Liver (tissue), 9 donors: ENCODE measurements around the gene ZNF746. TPM values are rescaled to one million over a fixed set of nuclear protein-coding genes. Genes with fewer than 3 reads are reported as not detected.

Experiments
- DNase-seq: peaks from one replicate; pipeline ENCODE4 v3.0.0-alpha.2; 2017; ENCODE audit warnings: low spot score
- H3K27ac ChIP-seq, 2 donors: one replicate each; pipeline ENCODE4 v1.7.0; 2013; ENCODE audit warnings: inconsistent platforms in 2 of 2, low read length in 2 of 2, control low read depth in 1 of 2, low read depth in 1 of 2, mild to moderate bottlenecking in 1 of 2
- H3K27me3 ChIP-seq, 4 donors: one replicate each; pipeline versions ENCODE4 v1.6.1 to v1.7.0; 2013; ENCODE audit warnings: low read length in 3 of 4, inconsistent platforms in 1 of 4, mild to moderate bottlenecking in 1 of 4, moderate library complexity in 1 of 4; ENCODE audit not compliant: control insufficient read depth in 4 of 4, insufficient read depth in 4 of 4
- H3K36me3 ChIP-seq, 4 donors: one replicate each; pipeline versions ENCODE4 v1.6.1 to v1.7.0; 2013; ENCODE audit warnings: low read length in 3 of 4, mild to moderate bottlenecking in 3 of 4, low read depth in 1 of 4, moderate library complexity in 1 of 4; ENCODE audit not compliant: control insufficient read depth in 4 of 4, insufficient read depth in 3 of 4
- H3K4me1 ChIP-seq, 4 donors: one replicate each; pipeline versions ENCODE4 v1.6.1 to v1.7.0; 2013; ENCODE audit warnings: low read length in 3 of 4, mild to moderate bottlenecking in 3 of 4, moderate library complexity in 1 of 4; ENCODE audit not compliant: control insufficient read depth in 4 of 4, insufficient read depth in 4 of 4
- H3K4me3 ChIP-seq, 3 donors: one replicate each; pipeline versions ENCODE4 v1.6.1 to v1.7.0; 2013; ENCODE audit warnings: low read length in 3 of 3, control low read depth in 1 of 3, low read depth in 1 of 3, mild to moderate bottlenecking in 1 of 3
- H3K9ac ChIP-seq, 2 donors: one replicate each; pipeline ENCODE4 v1.7.0; 2013; ENCODE audit warnings: low read length in 2 of 2, mild to moderate bottlenecking in 2 of 2, moderate library complexity in 2 of 2, control low read depth in 1 of 2, low read depth in 1 of 2
- H3K9me3 ChIP-seq, 4 donors: one replicate each; pipeline versions ENCODE4 v1.6.1 to v1.7.0; 2013; ENCODE audit warnings: low read length in 3 of 4; ENCODE audit not compliant: control insufficient read depth in 4 of 4
- EGR1 ChIP-seq, 2 donors: IDR thresholded peaks; 2 replicates each; pipeline ENCODE4 v1.6.1; 2016 to 2018; ENCODE audit warnings: antibody characterized with exemption in 2 of 2, low read depth in 2 of 2
- FOXA1 ChIP-seq: IDR thresholded peaks from 2 replicates; pipeline ENCODE4 v1.6.1; 2016; ENCODE audit warnings: antibody characterized with exemption
- FOXA2 ChIP-seq: IDR thresholded peaks from 2 replicates; pipeline ENCODE4 v1.6.1; 2016; ENCODE audit warnings: antibody characterized with exemption
- GABPA ChIP-seq, 2 donors: IDR thresholded peaks in 1 of 2; conservative IDR thresholded peaks in 1 of 2; 2 replicates each; pipeline ENCODE4 v1.6.1; 2016; ENCODE audit warnings: antibody characterized with exemption in 2 of 2, mild to moderate bottlenecking in 1 of 2, moderate library complexity in 1 of 2
- HNF4A ChIP-seq, 2 donors: conservative IDR thresholded peaks; 2 replicates each; pipeline ENCODE4 v1.6.1; 2016; ENCODE audit warnings: antibody characterized with exemption in 2 of 2, mild to moderate bottlenecking in 2 of 2
- HNF4G ChIP-seq: IDR thresholded peaks from 2 replicates; pipeline ENCODE4 v1.6.1; 2016; ENCODE audit warnings: antibody characterized with exemption
- JUND ChIP-seq, 2 donors: IDR thresholded peaks; 2 replicates each; pipeline ENCODE4 v1.6.1; 2016; ENCODE audit warnings: antibody characterized with exemption in 2 of 2
- MAX ChIP-seq: IDR thresholded peaks from 2 replicates; pipeline ENCODE4 v1.6.1; 2016; ENCODE audit warnings: antibody characterized with exemption
- NR2F2 ChIP-seq: IDR thresholded peaks from 2 replicates; pipeline ENCODE4 v1.6.1; 2016; ENCODE audit warnings: antibody characterized with exemption
- RAD21 ChIP-seq, 2 donors: IDR thresholded peaks; 2 replicates each; pipeline ENCODE4 v1.6.1; 2016; ENCODE audit warnings: antibody characterized with exemption in 2 of 2, mild to moderate bottlenecking in 2 of 2
- REST ChIP-seq: IDR thresholded peaks from 2 replicates; pipeline ENCODE4 v1.6.1; 2016; ENCODE audit warnings: antibody characterized with exemption, mild to moderate bottlenecking
- RXRA ChIP-seq, 2 donors: IDR thresholded peaks; 2 replicates each; pipeline ENCODE4 v1.6.1; 2017 to 2018; ENCODE audit warnings: antibody characterized with exemption in 2 of 2, mild to moderate bottlenecking in 1 of 2
- SP1 ChIP-seq: IDR thresholded peaks from 2 replicates; pipeline ENCODE4 v1.6.1; 2018; ENCODE audit warnings: antibody characterized with exemption, mild to moderate bottlenecking
- TAF1 ChIP-seq: conservative IDR thresholded peaks from 2 replicates; pipeline ENCODE4 v1.6.1; 2016; ENCODE audit warnings: antibody characterized with exemption, mild to moderate bottlenecking
- YY1 ChIP-seq: IDR thresholded peaks from 2 replicates; pipeline ENCODE4 v1.6.1; 2016; ENCODE audit warnings: antibody characterized with exemption, mild to moderate bottlenecking
- ZBTB33 ChIP-seq: IDR thresholded peaks from 2 replicates; pipeline ENCODE4 v1.6.1; 2016; ENCODE audit warnings: antibody characterized with exemption
- WGBS: extraction: QIAGEN DNeasy Blood & Tissue Kit; methylation state at CpG from one replicate; pipeline ENCODE4 v1.1.7; 2013; 5-methylcytosine and 5-hydroxymethylcytosine counted together
- polyA plus RNA-seq, 2 donors: library from polyadenylated mRNA; stranded (reverse) in 1 of 2; unstranded in 1 of 2; fragments of 200-250 nt in 1 of 2; fragments of >200 nt in 1 of 2; fragmentation: Nextera tagmentation in 1 of 2; extraction: Ambion mirVana in 1 of 2; gene quantifications; one replicate each; pipeline versions ENCODE4 v1.2.1 to v1.2.3, GENCODE V29; 2013 to 2015
- total RNA-seq, 2 donors: library from RNA; depleted of rRNA; stranded (reverse); fragments of >200 nt; gene quantifications; one replicate each; pipeline ENCODE4 v1.2.3, GENCODE V29; 2014
- TF ChIP-seq, protein P1 (sequence below): fragments of 150-350 bp; IDR thresholded peaks from 2 replicates; pipeline ENCODE4 v1.5.1; 2017; ENCODE audit warnings: improper control_type of control experiment, low read depth, low read length; ENCODE audit not compliant: missing input control
- TF ChIP-seq, protein P2 (sequence below): IDR thresholded peaks from 2 replicates; pipeline ENCODE4 v1.6.1; 2016; ENCODE audit warnings: antibody characterized with exemption
- donor health status: healthy.
- donor health status: healthy.
- donor health status: healthy.
- donor health status: healthy.
- donor health status: healthy.

The ZNF746 gene
- total and polyA plus RNA-seq, 4 donors = 3.8 to 13.5 (median 9.2) TPM

- Histone ChIP-seq H3K4me1 (no peaks in the 10 kb centered on the region), H3K9ac (no peak overlapping the region), H3K27ac (no peak overlapping the region), H3K9me3 (no peaks in the 10 kb centered on the region), H3K36me3 (peaks cover 3 to 54% (median 39%) of the 10 kb centered on the region in 4 donors), H3K27me3 (no peaks in the 10 kb centered on the region), H3K4me3 (no peak overlapping the region)
- no peak for DNase-seq
- WGBS = 98% methylated on average over 3 of the region's 3 CpGs
- TF ChIP-seq RAD21 (IDR thresholded peaks at IDR 0.05) = no peak
- TF ChIP-seq SP1 = no peak
- no peak for TF ChIP-seq EGR1 (IDR thresholded peaks at IDR 0.05; ENCODE audit: low read depth in 2 of 2)
- TF ChIP-seq YY1 = no peak
- TF ChIP-seq, protein P1, sequence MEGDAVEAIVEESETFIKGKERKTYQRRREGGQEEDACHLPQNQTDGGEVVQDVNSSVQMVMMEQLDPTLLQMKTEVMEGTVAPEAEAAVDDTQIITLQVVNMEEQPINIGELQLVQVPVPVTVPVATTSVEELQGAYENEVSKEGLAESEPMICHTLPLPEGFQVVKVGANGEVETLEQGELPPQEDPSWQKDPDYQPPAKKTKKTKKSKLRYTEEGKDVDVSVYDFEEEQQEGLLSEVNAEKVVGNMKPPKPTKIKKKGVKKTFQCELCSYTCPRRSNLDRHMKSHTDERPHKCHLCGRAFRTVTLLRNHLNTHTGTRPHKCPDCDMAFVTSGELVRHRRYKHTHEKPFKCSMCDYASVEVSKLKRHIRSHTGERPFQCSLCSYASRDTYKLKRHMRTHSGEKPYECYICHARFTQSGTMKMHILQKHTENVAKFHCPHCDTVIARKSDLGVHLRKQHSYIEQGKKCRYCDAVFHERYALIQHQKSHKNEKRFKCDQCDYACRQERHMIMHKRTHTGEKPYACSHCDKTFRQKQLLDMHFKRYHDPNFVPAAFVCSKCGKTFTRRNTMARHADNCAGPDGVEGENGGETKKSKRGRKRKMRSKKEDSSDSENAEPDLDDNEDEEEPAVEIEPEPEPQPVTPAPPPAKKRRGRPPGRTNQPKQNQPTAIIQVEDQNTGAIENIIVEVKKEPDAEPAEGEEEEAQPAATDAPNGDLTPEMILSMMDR = no peak
- TF ChIP-seq RXRA (IDR thresholded peaks at IDR 0.05) = no peak
- no peak for TF ChIP-seq TAF1
- TF ChIP-seq HNF4G = no peak
- TF ChIP-seq, protein P2, sequence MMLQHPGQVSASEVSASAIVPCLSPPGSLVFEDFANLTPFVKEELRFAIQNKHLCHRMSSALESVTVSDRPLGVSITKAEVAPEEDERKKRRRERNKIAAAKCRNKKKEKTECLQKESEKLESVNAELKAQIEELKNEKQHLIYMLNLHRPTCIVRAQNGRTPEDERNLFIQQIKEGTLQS = no peak
- TF ChIP-seq JUND (IDR thresholded peaks at IDR 0.05) = no peak
- no peak for TF ChIP-seq NR2F2
- no peak for TF ChIP-seq FOXA1
- TF ChIP-seq ZBTB33 = no peak
- no peak for TF ChIP-seq HNF4A (conservative IDR thresholded peaks at IDR 0.05)
- TF ChIP-seq FOXA2 = no peak
- TF ChIP-seq REST = no peak
- no peak for TF ChIP-seq MAX
- no peak for TF ChIP-seq GABPA (IDR thresholded peaks at IDR 0.05 in 1 of 2, conservative IDR thresholded peaks at IDR 0.05 in 1 of 2)
Observed at GRCh38 chr7:149547126-149547525, 49.5 kb upstream of the ZNF746 start.
